Smooth muscle cell of the pulmonary artery (primary cell): ENCODE measurements around the gene TCEAL1. TPM values are rescaled to one million over a fixed set of nuclear protein-coding genes. Genes with fewer than 3 reads are reported as not detected.

Experiments used
- total RNA-seq: library from RNA; depleted of rRNA; stranded (reverse); fragments of >200 nt; gene quantifications from 2 replicates; pipeline ENCODE4 v1.2.3, GENCODE V29; 2014

Gene TCEAL1
- total RNA-seq: 16.6 and 20.1 TPM in 2 replicates

GRCh38 chrX:103628386-103629317 is at the start of gene TCEAL1:
TCEAL1 (plus strand) TSS chrX:103628975; CDS start chrX:103629917, 942 bp downstream.

GRCh38 chrX:103585411-103586313 is 43.1 kb upstream of the TCEAL1 start, which contains the start of gene TCEAL4:
TCEAL4 (plus strand) TSS chrX:103585515; CDS start chrX:103586676, 1,161 bp downstream.

GRCh38 chrX:103607364-103608305 is 21.1 kb upstream of the TCEAL1 start, which contains the start of gene TCEAL3:
TCEAL3 (plus strand) TSS chrX:103607963; CDS start chrX:103609065, 1,102 bp downstream.

Other genes starting within 250 kb of the TCEAL1 start
- 0.33 and 0.53 TPM in 2 replicates for gene RAB40A, start 109.5 kb upstream of the TCEAL1 start, total RNA-seq
- 35.0 and 35.9 TPM in 2 replicates for gene TCEAL4, start 43.5 kb upstream of the TCEAL1 start, total RNA-seq
- gene TCEAL3, start 21.0 kb upstream of the TCEAL1 start, total RNA-seq: 11.1 and 16.3 TPM in 2 replicates
- 309 and 484 TPM in 2 replicates for gene MORF4L2, start 57.7 kb downstream of the TCEAL1 start, total RNA-seq
- gene TMEM31, start 81.9 kb downstream of the TCEAL1 start, total RNA-seq: not detected in 2 replicates
- 0.46 TPM in 1 of 2 replicates, not detected in the other for gene PLP1, start 147.9 kb downstream of the TCEAL1 start, total RNA-seq
- gene RAB9B, start 203.3 kb downstream of the TCEAL1 start, total RNA-seq: 0.91 and 1.3 TPM in 2 replicates